Measurements from ENCODE around the gene ERLEC1. TPM values are rescaled to one million over a fixed set of nuclear protein-coding genes. Genes with fewer than 3 reads are reported as not detected.
"Not testable (repeated sequence)": the region's sequence is repeated elsewhere in the genome, so short reads cannot be mapped to it uniquely, and the experiment has no call there.

The ERLEC1 gene
- total RNA-seq, 3 donors from 2014 or later, result 82.9 to 114 (median 87.1) TPM

DNA sequence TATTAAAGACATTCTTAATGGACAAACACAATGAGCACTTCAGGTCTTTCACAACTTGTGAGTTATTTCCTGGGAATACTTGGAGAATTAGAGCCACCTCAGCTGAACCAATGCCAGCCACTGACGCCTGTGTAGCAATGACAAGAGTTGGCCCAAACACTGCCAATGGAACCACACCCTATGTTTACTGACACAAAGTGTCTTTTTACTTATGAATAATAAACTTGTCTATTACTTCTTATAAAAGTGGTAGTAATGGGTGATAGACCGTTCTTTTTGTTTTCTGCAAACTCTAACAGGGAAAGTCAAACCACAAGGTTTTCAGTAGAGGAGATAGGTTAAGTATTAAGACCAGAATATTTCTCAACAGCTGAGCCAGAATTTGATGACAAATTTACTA is 31.7 kb upstream of the ERLEC1 start:
- no peak for DNase-seq (ENCODE audit: low spot score in 2 of 2)
- Histone ChIP-seq H3K27me3 (no peaks in the 10 kb centered on the region), H3K4me1 (no peaks in the 10 kb centered on the region), H3K4me3 (no peak overlapping the region), H3K27ac (peak overlapping the region in 1 of 2 donors; percentile 50), H3K9me3 (no peaks in the 10 kb centered on the region), H3K36me3 (no peaks in the 10 kb centered on the region)
- intact Hi-C loops (cut with DNase I; ENCODE audit: low total_unique reads), result no loop called here
- TF ChIP-seq, protein P1, sequence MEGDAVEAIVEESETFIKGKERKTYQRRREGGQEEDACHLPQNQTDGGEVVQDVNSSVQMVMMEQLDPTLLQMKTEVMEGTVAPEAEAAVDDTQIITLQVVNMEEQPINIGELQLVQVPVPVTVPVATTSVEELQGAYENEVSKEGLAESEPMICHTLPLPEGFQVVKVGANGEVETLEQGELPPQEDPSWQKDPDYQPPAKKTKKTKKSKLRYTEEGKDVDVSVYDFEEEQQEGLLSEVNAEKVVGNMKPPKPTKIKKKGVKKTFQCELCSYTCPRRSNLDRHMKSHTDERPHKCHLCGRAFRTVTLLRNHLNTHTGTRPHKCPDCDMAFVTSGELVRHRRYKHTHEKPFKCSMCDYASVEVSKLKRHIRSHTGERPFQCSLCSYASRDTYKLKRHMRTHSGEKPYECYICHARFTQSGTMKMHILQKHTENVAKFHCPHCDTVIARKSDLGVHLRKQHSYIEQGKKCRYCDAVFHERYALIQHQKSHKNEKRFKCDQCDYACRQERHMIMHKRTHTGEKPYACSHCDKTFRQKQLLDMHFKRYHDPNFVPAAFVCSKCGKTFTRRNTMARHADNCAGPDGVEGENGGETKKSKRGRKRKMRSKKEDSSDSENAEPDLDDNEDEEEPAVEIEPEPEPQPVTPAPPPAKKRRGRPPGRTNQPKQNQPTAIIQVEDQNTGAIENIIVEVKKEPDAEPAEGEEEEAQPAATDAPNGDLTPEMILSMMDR (IDR thresholded peaks at IDR 0.05), result no peak
- TF ChIP-seq POLR2A (IDR thresholded peaks at IDR 0.05), result no peak
- no peak for TF ChIP-seq POLR2AphosphoS5 (IDR thresholded peaks at IDR 0.05)

DNA sequence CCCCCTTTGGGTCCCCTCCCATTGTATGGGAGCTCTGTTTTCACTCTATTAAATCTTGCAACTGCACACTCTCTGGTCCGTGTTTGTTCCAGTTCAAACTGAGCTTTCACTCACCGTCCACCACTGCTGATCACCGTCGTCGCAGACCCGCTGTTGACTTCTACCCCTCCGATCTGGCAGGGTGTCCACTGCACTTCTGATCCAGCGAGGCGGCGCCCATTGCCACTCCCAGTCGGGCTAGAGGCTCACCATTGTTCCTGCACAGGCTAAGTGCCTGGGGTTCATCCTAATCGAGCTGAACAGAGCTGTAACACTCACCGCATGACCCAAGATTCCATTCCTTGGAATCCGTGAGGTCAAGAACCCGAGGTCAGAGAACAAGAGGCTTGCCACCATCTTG is 30.2 kb upstream of the ERLEC1 start:
- Histone ChIP-seq H3K27ac (no peak overlapping the region), H3K4me3 (no peak overlapping the region), H3K4me1 (no peaks in the 10 kb centered on the region), H3K36me3 (no peaks in the 10 kb centered on the region), H3K9me3 (no peaks in the 10 kb centered on the region), H3K27me3 (no peaks in the 10 kb centered on the region)
- DNase-seq (ENCODE audit: low spot score in 2 of 2), result no peak
- intact Hi-C loops (cut with DNase I; ENCODE audit: low total_unique reads), result no loop called here
- TF ChIP-seq POLR2AphosphoS5 (IDR thresholded peaks at IDR 0.05) (no peak), POLR2A (IDR thresholded peaks at IDR 0.05) (no peak)
- TF ChIP-seq, protein P1 (IDR thresholded peaks at IDR 0.05), result no peak

DNA sequence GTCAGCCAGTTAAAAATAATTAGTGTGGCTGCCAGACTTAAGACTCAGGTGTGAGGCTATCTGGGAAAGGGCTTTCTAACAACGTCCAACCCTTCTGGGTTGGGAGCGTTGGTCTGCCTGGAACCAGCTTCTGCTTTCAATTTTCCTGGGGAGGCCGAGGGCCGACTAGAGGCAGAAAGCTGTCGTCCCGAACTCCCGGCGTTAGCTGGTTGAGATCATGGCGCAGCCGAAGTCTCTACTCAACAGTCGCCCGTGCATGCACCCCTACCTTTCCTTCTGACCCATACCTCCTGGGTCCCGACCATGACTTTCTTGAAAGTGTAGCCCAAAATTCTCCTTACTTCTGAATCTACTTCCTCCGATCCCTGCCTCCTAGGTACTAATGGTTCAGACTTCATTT is 29.6 kb upstream of the ERLEC1 start:
- intact Hi-C loops (cut with DNase I; ENCODE audit: low total_unique reads); H3K27ac ChIP-seq; H3K27me3 ChIP-seq; H3K4me1 ChIP-seq; DNase-seq (ENCODE audit: low spot score in 2 of 2); H3K4me3 ChIP-seq; H3K9me3 ChIP-seq; H3K36me3 ChIP-seq: not testable (repeated sequence)

DNA sequence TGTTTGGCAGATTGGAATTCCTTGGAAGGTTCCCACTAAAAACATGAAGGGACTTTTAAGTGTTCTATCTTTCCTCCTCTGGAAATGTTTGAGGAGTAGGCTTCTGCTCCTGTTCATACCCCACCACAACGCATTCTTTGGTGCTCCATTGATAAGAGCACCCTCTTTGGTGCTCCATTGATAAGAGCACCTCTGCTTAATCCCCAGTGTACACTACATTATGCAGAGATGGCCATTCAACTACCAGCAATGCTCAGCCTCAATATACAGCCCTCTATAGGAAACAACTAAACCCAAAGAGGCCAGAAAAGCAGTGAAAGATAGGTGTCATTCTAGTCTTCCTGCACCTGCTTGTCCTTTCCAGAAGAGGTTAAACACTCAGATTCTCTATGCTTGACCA is 21.1 kb upstream of the ERLEC1 start:
- H3K4me3 ChIP-seq, result no peak overlapping the region
- H3K27ac ChIP-seq, result no peak overlapping the region
- no peak for DNase-seq (ENCODE audit: low spot score in 2 of 2)
- no peaks in the 10 kb centered on the region for H3K36me3 ChIP-seq
- H3K9me3 ChIP-seq, result no peaks in the 10 kb centered on the region
- no peak for TF ChIP-seq POLR2A (IDR thresholded peaks at IDR 0.05)
- TF ChIP-seq POLR2AphosphoS5 (IDR thresholded peaks at IDR 0.05), result no peak
- TF ChIP-seq, protein P1 (IDR thresholded peaks at IDR 0.05), result no peak
- no peaks in the 10 kb centered on the region for H3K4me1 ChIP-seq
- H3K27me3 ChIP-seq, result no peaks in the 10 kb centered on the region
- intact Hi-C loops (cut with DNase I; ENCODE audit: low total_unique reads), result no loop called here

DNA sequence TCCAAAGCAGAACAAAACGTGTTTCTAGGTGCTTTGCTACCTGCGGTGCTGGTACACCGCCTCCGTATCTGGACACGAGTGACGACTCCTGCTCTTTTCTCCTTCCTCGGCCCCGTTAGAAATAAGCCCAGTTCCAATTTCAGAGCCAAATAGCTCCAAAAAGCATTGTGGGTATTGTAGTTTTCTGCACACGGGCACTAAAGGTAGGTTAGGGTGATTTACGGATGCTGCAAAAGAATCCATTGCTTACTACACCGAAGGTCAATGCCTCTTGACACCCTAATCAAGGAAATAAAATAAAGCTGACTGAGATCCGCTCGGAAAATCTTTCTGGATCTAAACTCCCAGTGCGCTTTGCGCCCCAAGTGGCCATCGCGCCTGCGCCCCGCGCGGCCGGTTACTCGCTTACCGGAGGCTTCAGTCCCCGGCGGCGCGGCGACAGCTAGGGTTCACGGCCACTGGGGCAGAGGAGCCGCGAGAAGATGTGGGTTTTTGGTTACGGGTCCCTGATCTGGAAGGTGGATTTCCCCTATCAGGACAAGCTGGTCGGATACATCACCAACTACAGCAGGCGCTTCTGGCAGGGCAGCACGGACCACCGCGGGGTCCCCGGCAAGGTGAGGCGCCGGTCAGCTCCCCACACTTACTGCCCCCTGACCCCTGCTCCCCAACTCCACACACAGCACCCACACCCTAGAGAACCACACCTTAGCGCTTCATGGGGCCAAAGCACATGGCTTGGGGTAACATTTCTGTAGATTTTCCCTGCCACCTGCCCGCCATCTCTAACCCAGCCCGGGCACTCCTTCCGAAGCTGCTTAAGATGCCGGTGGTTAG is 19.2 kb upstream of the ERLEC1 start, which contains the start of gene CHAC2:
CHAC2 (plus strand) TSS at position 400 of the 837 bp plus-strand sequence; CDS start at position 483, 83 bp downstream.
- Histone ChIP-seq H3K4me1 (no peaks in the 10 kb centered on the region), H3K36me3 (no peaks in the 10 kb centered on the region), H3K27ac (peak within 1 kb of the TSS; percentile 71 to 80), H3K9me3 (no peaks in the 10 kb centered on the region), H3K4me3 (peak within 1 kb of the TSS; percentile 59 to 93 (median 81)), H3K27me3 (no peaks in the 10 kb centered on the region)
- intact Hi-C loops (cut with DNase I; ENCODE audit: low total_unique reads), result no loop called here
- DNase-seq (ENCODE audit: low spot score in 2 of 2), result peak; percentile 61 to 77
- TF ChIP-seq, protein P1 (IDR thresholded peaks at IDR 0.05), result peak; percentile 14 to 59 (median 50)
- peak in 1 of 3 donors; percentile 35 for TF ChIP-seq POLR2AphosphoS5 (IDR thresholded peaks at IDR 0.05)
- TF ChIP-seq POLR2A (IDR thresholded peaks at IDR 0.05), result no peak

Measured in breast epithelium (tissue), 4 donors.